Measurements from ENCODE around the gene REX1BD. TPM values are rescaled to one million over a fixed set of nuclear protein-coding genes. Genes with fewer than 3 reads are reported as not detected.

Gene REX1BD
- total and polyA plus RNA-seq, 2 of the 13 experiments (the other 11 are each of a cell fraction or from before 2014, with no cell fraction given) = 7.5 to 25.4 TPM

GRCh38 chr19:18603958-18604819, 15.6 kb downstream of the REX1BD start:
- H3K79me2 ChIP-seq (ENCODE audit: insufficient read depth, low read length) = peaks cover 34% of the 10 kb centered on the region
- ChIA-PET CTCF (ENCODE audit: low intra/inter-chr PET ratio, low total read pairs) (no interaction called here), POLR2A (interaction anchor here (1.6 kb wide), 1 partner anchor 15 kb away, joined by 4 read pairs; no protein-coding TSS in a partner anchor)
- peaks cover 42% of the 10 kb centered on the region for H3K4me1 ChIP-seq (ENCODE audit: insufficient read depth, low read length)
- BruUV-seq (replicated peaks) = no TSS peak
- H3K27ac ChIP-seq (ENCODE audit: extremely low read length, insufficient read depth, low read length) = no peak overlapping the region
- intact Hi-C loops (cut with micrococcal nuclease; ENCODE audit: unreplicated experiment) = no loop called here
- no peaks in the 10 kb centered on the region for H3K9me3 ChIP-seq (ENCODE audit: low read length)
- DNase-seq (ENCODE audit: low spot score) (no peak), FAIRE-seq (no peak), ATAC-seq (0 out of 3 replicates have a peak, but pooled peaks have one; percentile 6)
- 65% methylated on average over 6 of the region's 26 CpGs for WGBS (ENCODE audit: low lambda C conversion rate)
- H3K4me3 ChIP-seq (replicated peaks in 1 of 3; ENCODE audit: insufficient read depth in 1 of 3, low read depth in 2 of 3, low read length in 3 of 3) = peak overlapping the region; percentile 67 to 82 (median 82)
- H3K27me3 ChIP-seq (ENCODE audit: control insufficient read depth in 1 of 2, insufficient read depth in 2 of 2, low read length in 2 of 2) = no peaks in the 10 kb centered on the region; a peak in 1 of 5 replicates
- peak overlapping the region; percentile 80 for H3K9ac ChIP-seq (ENCODE audit: insufficient read depth, low read depth, low read length)
- in situ Hi-C loops (cut with HindIII; ENCODE audit: extremely low pct_ligation_motif_present, low pct_unique_long_range_greater_than_20kb) = no loop called here
- peak; percentile 77 for TF ChIP-seq ZNF629 (CRISPR knock-in tag; conservative IDR thresholded peaks at IDR 0.05)
- TF ChIP-seq ZNF7 (CRISPR knock-in tag; IDR thresholded peaks at IDR 0.05) = no peak
- TF ChIP-seq ZNF687 (CRISPR knock-in tag; IDR thresholded peaks at IDR 0.05) = no peak
- TF ChIP-seq AGO2 (optimal IDR thresholded peaks at IDR 0.05; ENCODE audit: low read depth, low read length) = peak; percentile 25
- no peak for TF ChIP-seq GABPB1 (CRISPR knock-in tag; IDR thresholded peaks at IDR 0.05)
- TF ChIP-seq ZNF20 (CRISPR knock-in tag; IDR thresholded peaks at IDR 0.05) = no peak
- no peak for TF ChIP-seq FOXK2 (IDR thresholded peaks at IDR 0.05)
- no peak for TF ChIP-seq GMEB1 (CRISPR knock-in tag; IDR thresholded peaks at IDR 0.05; ENCODE audit: borderline replicate concordance)
- peaks cover 9 to 21% of the 10 kb centered on the region in 2 experiments; a peak in 3 of 5 replicates for H3K36me3 ChIP-seq (replicated peaks in 1 of 2; ENCODE audit: control insufficient read depth in 1 of 2, insufficient read depth in 2 of 2, low read length in 2 of 2)
- no peak overlapping the region for H2AFZ ChIP-seq (ENCODE audit: low read length)
- H4K20me1 ChIP-seq (ENCODE audit: insufficient read depth, low read length) = peaks cover 26% of the 10 kb centered on the region
- H3K4me2 ChIP-seq (ENCODE audit: low read depth, low read length) = peak overlapping the region; percentile 91
